Subcutaneous adipose tissue (tissue), 4 donors: ENCODE results near the gene PTN. TPM values are rescaled to one million over a fixed set of nuclear protein-coding genes. Genes with fewer than 3 reads are reported as not detected.

ENCODE experiments used
- CTCF ChIP-seq: fragments of 450-650 bp; IDR thresholded peaks from one replicate; pipeline ENCODE4 v1.5.1; 2016; ENCODE audit warnings: low read depth, mild to moderate bottlenecking, control low read depth, antibody characterized with exemption, moderate library complexity
- total RNA-seq, 4 donors: library from RNA; depleted of rRNA; stranded (reverse); fragments of >200 nt; gene quantifications; one replicate each; pipeline ENCODE4 v1.1.0, GENCODE V29; 2016

Gene PTN
- total RNA-seq, 4 donors from 2014 or later, result 2.5 TPM; not detected in 3

- no peak for TF ChIP-seq CTCF
Measured at GRCh38 chr7:137262599-137262998, 80.9 kb downstream of the PTN start.

- TF ChIP-seq CTCF, result no peak
Measured at GRCh38 chr7:137258552-137258951, 85.0 kb downstream of the PTN start.

DNA sequence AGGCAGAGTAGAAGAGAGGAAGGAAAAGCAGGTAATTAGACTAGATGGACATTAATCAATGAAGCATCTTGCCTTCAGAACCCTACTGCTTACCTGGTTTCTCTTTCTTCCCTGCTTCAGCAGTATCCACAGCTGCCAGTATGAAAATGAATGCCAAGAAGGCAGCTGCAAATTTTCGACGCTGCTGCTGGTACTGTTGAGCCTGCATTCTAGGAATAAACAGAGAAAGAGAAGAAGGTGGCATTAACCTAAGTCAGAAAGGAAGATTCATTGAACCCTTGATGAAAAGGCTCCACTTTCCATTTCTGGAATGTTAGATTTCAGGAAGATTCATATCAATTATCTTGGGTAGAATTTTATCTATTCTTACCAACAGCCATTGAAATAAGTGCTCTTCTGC lies 88.8 kb downstream of the PTN start:
- no peak for TF ChIP-seq CTCF

DNA sequence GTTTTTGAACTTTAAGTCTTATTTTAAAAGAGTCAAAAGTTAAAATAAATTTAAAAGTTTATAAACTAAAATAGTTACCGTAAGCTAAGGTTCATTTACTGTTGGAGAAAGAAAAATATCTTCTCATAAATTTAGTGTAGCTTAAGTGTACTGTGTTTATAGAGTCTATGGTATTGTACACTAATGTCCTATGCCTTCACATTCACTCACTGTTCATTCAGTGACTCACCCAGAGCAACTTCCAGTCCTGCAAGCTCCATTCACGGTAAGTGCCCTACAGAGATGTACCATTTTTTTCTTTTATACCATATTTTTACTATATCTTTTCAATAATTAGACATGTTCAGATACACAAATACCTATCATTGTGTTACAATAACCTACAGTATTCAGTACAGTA lies 97.6 kb downstream of the PTN start:
- TF ChIP-seq CTCF, result no peak

DNA sequence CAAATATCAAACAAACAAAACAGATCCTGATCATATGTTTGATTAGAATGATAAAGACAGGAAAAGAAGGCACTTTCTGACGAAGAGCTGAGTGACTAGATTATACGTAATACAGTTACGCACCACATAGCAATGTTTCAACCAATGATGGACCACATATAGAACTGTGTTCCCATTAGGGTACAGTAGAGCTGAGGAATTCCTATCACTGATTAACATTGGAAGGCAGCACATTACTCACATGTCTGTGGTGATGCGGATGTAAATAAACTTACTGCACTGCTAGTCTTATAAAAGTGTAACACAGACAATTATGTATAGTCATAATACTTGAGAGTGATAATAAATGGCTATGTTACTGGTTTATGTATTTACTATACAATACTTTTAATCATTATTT lies 98.3 kb downstream of the PTN start:
- TF ChIP-seq CTCF, result no peak

GRCh38 chr7:137243741-137244140 lies 99.8 kb downstream of the PTN start:
- no peak for TF ChIP-seq CTCF

- TF ChIP-seq CTCF, result no peak
Measured at GRCh38 chr7:137242616-137243015, 100.9 kb downstream of the PTN start.
